Transverse colon (tissue), 4 donors: ENCODE measurements around the gene SMPDL3B. TPM values are rescaled to one million over a fixed set of nuclear protein-coding genes. Genes with fewer than 3 reads are reported as not detected.
A peak's percentile ranks its signal among the peaks of the same experiment; 100 is the strongest.

ENCODE experiments used
- DNase-seq: peaks from one replicate; pipeline ENCODE4 v3.0.0-alpha.2; 2019
- H3K27ac ChIP-seq, 4 donors: fragments of 200-600 bp; sonication (generic); 2 replicates each; pipeline ENCODE4 v1.5.1; 2016 to 2018; ENCODE audit warnings: inconsistent platforms in 4 of 4
- H3K27me3 ChIP-seq: fragments of 200-600 bp; sonication (generic); 2 replicates; pipeline ENCODE4 v1.5.1; 2017; ENCODE audit warnings: inconsistent platforms
- H3K36me3 ChIP-seq, 4 donors: fragments of 200-600 bp; sonication (generic); 2 replicates each; pipeline ENCODE4 v1.5.1; 2017 to 2019; ENCODE audit warnings: inconsistent platforms in 4 of 4
- H3K4me1 ChIP-seq, 4 donors: fragments of 200-600 bp; sonication (generic); 2 replicates each; pipeline ENCODE4 v1.5.1; 2017 to 2020; ENCODE audit warnings: inconsistent platforms in 4 of 4
- H3K4me3 ChIP-seq, 4 donors: fragments of 200-600 bp; sonication (generic); 1 replicate in 1 of 4; 2 replicates in 3 of 4; pipeline versions ENCODE4 v1.5.1 to v1.6.1; 2017 to 2019; ENCODE audit warnings: inconsistent platforms in 4 of 4
- H3K9me3 ChIP-seq, 2 donors: fragments of 200-600 bp; sonication (generic); 2 replicates each; pipeline ENCODE4 v1.5.1; 2017 to 2019; ENCODE audit warnings: inconsistent platforms in 2 of 2
- CTCF ChIP-seq, 5 experiments: fragments of 200-600 bp in 3 of 5; fragments of 450-650 bp in 2 of 5; sonication (generic) in 3 of 5; IDR thresholded peaks; 1 replicate in 2 of 5; 2 replicates in 3 of 5; pipeline ENCODE4 v1.5.1; 2016 to 2017; ENCODE audit warnings: antibody characterized with exemption in 5 of 5, inconsistent platforms in 3 of 5, mild to moderate bottlenecking in 2 of 5, moderate library complexity in 1 of 5
- EP300 ChIP-seq: sonication (generic); formaldehyde crosslinking; IDR thresholded peaks from one replicate; pipeline ENCODE4 v1.6.1; 2017; ENCODE audit warnings: antibody characterized with exemption, low read depth
- POLR2A ChIP-seq: fragments of 450-650 bp; IDR thresholded peaks from one replicate; pipeline ENCODE4 v1.6.1; 2016; ENCODE audit warnings: antibody characterized with exemption, mild to moderate bottlenecking, moderate library complexity
- POLR2AphosphoS5 ChIP-seq, 3 donors: sonication (generic); formaldehyde crosslinking; IDR thresholded peaks; one replicate each; pipeline ENCODE4 v1.6.1; 2016; ENCODE audit warnings: antibody characterized with exemption in 3 of 3
- WGBS, 2 donors: methylation state at CpG; one replicate each; pipeline ENCODE4 v1.1.5; 2018; ENCODE audit warnings: low coverage in 1 of 2; 5-methylcytosine and 5-hydroxymethylcytosine counted together
- in situ Hi-C, 4 donors: fragments of 200-750 bp; cut with MboI; loops; one replicate each; pipeline versions ENCODE4 v1.15.0 to v1.15.1; 2017; ENCODE audit warnings: low sequenced_read_pairs in 3 of 4, low pct_ligation_motif_present in 1 of 4, low pct_unique_long_range_greater_than_20kb in 1 of 4
- intact Hi-C: fragments of 100-400 bp; cut with DNase I; formaldehyde crosslinking; loops from one replicate; pipeline ENCODE4 v1.15.1; 2023; ENCODE audit warnings: low total_unique reads
- total RNA-seq, 4 donors: library from RNA; depleted of rRNA; stranded (reverse); fragments of >200 nt; gene quantifications; one replicate each; pipeline ENCODE4 v1.1.0, GENCODE V29; 2016

SMPDL3B gene
- total RNA-seq, 4 donors from 2014 or later = 14.1 to 64.3 (median 57.4) TPM

GRCh38 chr1:27949027-27949426 is 14.2 kb downstream of the SMPDL3B start:
- in situ Hi-C loops = no loop called here
- intact Hi-C loops = no loop called here
- no peak for DNase-seq
- Histone ChIP-seq H3K4me1 (peaks cover 4 to 17% (median 8%) of the 10 kb centered on the region in 4 donors), H3K27me3 (no peaks in the 10 kb centered on the region), H3K36me3 (no peaks in the 10 kb centered on the region), H3K9me3 (no peaks in the 10 kb centered on the region), H3K27ac (no peak overlapping the region), H3K4me3 (no peak overlapping the region)
- 92% methylated on average over 8 of the region's 8 CpGs; no CpG with 5 or more reads in 1 of the 2 donors for WGBS, 2 donors
- TF ChIP-seq CTCF (IDR thresholded peaks at IDR 0.05) (no peak), EP300 (no peak), POLR2A (no peak), POLR2AphosphoS5 (IDR thresholded peaks at IDR 0.05) (no peak)

- H3K4me1 ChIP-seq = peaks cover 4 to 17% (median 8%) of the 10 kb centered on the region in 4 donors
- intact Hi-C loops = no loop called here
- TF ChIP-seq POLR2AphosphoS5 (IDR thresholded peaks at IDR 0.05) (no peak), CTCF (IDR thresholded peaks at IDR 0.05) (no peak), POLR2A (no peak), EP300 (no peak)
- in situ Hi-C loops = no loop called here
- DNase-seq = no peak
- H3K36me3 ChIP-seq = no peaks in the 10 kb centered on the region
- H3K27me3 ChIP-seq = no peaks in the 10 kb centered on the region
- no peak overlapping the region for H3K4me3 ChIP-seq
- no peaks in the 10 kb centered on the region for H3K9me3 ChIP-seq
- peak overlapping the region; percentile 62 to 79 (median 69) for H3K27ac ChIP-seq
- 29 to 47% methylated on average over 2 to 3 of the region's 3 CpGs for WGBS, 2 donors
These were observed 16.6 kb downstream of the SMPDL3B start for GRCh38 chr1:27951396-27951795.

GRCh38 chr1:27952147-27952546 is 17.3 kb downstream of the SMPDL3B start:
- in situ Hi-C loops = no loop called here
- H3K27ac ChIP-seq = peak overlapping the region; percentile 62 to 79 (median 69)
- DNase-seq = peak; percentile 62
- intact Hi-C loops = no loop called here
- no peaks in the 10 kb centered on the region for H3K9me3 ChIP-seq
- TF ChIP-seq POLR2A (no peak), POLR2AphosphoS5 (IDR thresholded peaks at IDR 0.05) (peak in 1 of 3 donors; percentile 23)
- 47 to 52% methylated on average over 3 of the region's 3 CpGs for WGBS, 2 donors
- H3K4me3 ChIP-seq = no peak overlapping the region
- peaks cover 4 to 17% (median 8%) of the 10 kb centered on the region in 4 donors for H3K4me1 ChIP-seq
- no peaks in the 10 kb centered on the region for H3K36me3 ChIP-seq
- H3K27me3 ChIP-seq = no peaks in the 10 kb centered on the region

GRCh38 chr1:27954186-27954585 is 19.4 kb downstream of the SMPDL3B start:
- Histone ChIP-seq H3K27me3 (no peaks in the 10 kb centered on the region), H3K9me3 (no peaks in the 10 kb centered on the region), H3K4me1 (peaks cover 4 to 23% (median 12%) of the 10 kb centered on the region in 4 donors), H3K36me3 (no peaks in the 10 kb centered on the region), H3K4me3 (no peak overlapping the region), H3K27ac (no peak overlapping the region)
- intact Hi-C loops = no loop called here
- in situ Hi-C loops = no loop called here
- WGBS, 2 donors = 84 to 93% methylated on average over 3 to 10 of the region's 10 CpGs
- no peak for DNase-seq
- TF ChIP-seq EP300 (no peak), POLR2A (no peak), POLR2AphosphoS5 (IDR thresholded peaks at IDR 0.05) (no peak), CTCF (IDR thresholded peaks at IDR 0.05) (no peak)

GRCh38 chr1:27955076-27955475 is 20.3 kb downstream of the SMPDL3B start:
- intact Hi-C loops (no loop called here), in situ Hi-C loops (no loop called here)
- WGBS, 2 donors = 83 to 91% methylated on average over 4 to 6 of the region's 6 CpGs
- H3K4me3 ChIP-seq = no peak overlapping the region
- DNase-seq = no peak
- TF ChIP-seq POLR2AphosphoS5 (IDR thresholded peaks at IDR 0.05) (no peak), EP300 (no peak), POLR2A (no peak), CTCF (IDR thresholded peaks at IDR 0.05) (no peak)
- no peaks in the 10 kb centered on the region for H3K9me3 ChIP-seq
- H3K4me1 ChIP-seq = peaks cover 4 to 25% (median 14%) of the 10 kb centered on the region in 4 donors
- no peak overlapping the region for H3K27ac ChIP-seq
- H3K27me3 ChIP-seq = no peaks in the 10 kb centered on the region
- no peaks in the 10 kb centered on the region for H3K36me3 ChIP-seq
